Adrenal gland (tissue), 5 donors: ENCODE data around the gene NKAIN2.

ENCODE experiments used
- POLR2A ChIP-seq, 2 donors: fragments of 450-650 bp; IDR thresholded peaks; one replicate each; pipeline ENCODE4 v1.6.1; 2017; ENCODE audit warnings: antibody characterized with exemption in 2 of 2, mild to moderate bottlenecking in 2 of 2, moderate library complexity in 1 of 2
- TF ChIP-seq, protein P1 (sequence below), 6 experiments: fragments of 450-650 bp in 4 of 6; fragments of 200-600 bp in 2 of 6; sonication (generic) in 1 of 6; IDR thresholded peaks; 1 replicate in 5 of 6; 2 replicates in 1 of 6; pipeline versions ENCODE4 v1.5.1 to v1.8.0; 2016 to 2021; ENCODE audit warnings: antibody characterized with exemption in 6 of 6, mild to moderate bottlenecking in 2 of 6, moderate library complexity in 1 of 6
- donor health status: DM: no; HTN: no; CAD: no.

DNA sequence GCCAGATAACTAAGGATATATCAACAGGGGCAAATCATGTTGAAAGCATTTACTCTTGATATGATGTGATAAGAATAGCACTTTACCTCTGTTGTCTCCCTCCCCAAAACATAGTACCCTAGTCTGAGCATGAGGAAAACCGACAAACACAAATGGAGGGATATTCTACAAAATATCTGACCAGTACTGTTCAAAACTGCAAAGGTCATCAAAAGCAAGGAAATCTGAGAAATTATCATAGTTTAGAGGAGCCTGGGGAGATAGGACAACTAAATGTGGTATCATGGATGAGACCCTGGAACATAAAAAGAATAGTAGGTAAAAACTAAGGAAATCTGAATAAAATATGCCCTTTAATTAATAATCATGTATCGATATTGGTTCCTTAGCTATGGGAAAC lies 675.2 kb downstream of the NKAIN2 start:
- TF ChIP-seq, protein P1, sequence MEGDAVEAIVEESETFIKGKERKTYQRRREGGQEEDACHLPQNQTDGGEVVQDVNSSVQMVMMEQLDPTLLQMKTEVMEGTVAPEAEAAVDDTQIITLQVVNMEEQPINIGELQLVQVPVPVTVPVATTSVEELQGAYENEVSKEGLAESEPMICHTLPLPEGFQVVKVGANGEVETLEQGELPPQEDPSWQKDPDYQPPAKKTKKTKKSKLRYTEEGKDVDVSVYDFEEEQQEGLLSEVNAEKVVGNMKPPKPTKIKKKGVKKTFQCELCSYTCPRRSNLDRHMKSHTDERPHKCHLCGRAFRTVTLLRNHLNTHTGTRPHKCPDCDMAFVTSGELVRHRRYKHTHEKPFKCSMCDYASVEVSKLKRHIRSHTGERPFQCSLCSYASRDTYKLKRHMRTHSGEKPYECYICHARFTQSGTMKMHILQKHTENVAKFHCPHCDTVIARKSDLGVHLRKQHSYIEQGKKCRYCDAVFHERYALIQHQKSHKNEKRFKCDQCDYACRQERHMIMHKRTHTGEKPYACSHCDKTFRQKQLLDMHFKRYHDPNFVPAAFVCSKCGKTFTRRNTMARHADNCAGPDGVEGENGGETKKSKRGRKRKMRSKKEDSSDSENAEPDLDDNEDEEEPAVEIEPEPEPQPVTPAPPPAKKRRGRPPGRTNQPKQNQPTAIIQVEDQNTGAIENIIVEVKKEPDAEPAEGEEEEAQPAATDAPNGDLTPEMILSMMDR (IDR thresholded peaks at IDR 0.05): no peak
- TF ChIP-seq POLR2A (IDR thresholded peaks at IDR 0.05): no peak
